ENCODE measurements around the gene PRKAG2.
A peak's percentile ranks its signal among the peaks of the same experiment; 100 is the strongest.
"Not testable (repeated sequence)": the region's sequence is repeated elsewhere in the genome, so short reads cannot be mapped to it uniquely, and the experiment has no call there.

PRKAG2 gene

GRCh38 chr7:151851145-151851751, 25.7 kb downstream of the PRKAG2 start:
- DNase-seq (ENCODE audit: low read depth in 2 of 2), result no peak

- no peak for DNase-seq (ENCODE audit: low read depth in 2 of 2)
Measured at GRCh38 chr7:151850491-151851124, 26.3 kb downstream of the PRKAG2 start.

GRCh38 chr7:151849879-151850260, 27.0 kb downstream of the PRKAG2 start:
- DNase-seq (ENCODE audit: low read depth in 2 of 2), result no peak

- no peak for DNase-seq (ENCODE audit: low read depth in 2 of 2)
Measured at GRCh38 chr7:151849008-151849878, 27.7 kb downstream of the PRKAG2 start.

- no peak for DNase-seq (ENCODE audit: low read depth in 2 of 2)
Measured at GRCh38 chr7:151847681-151848081, 29.2 kb downstream of the PRKAG2 start.

GRCh38 chr7:151847136-151847535, 29.8 kb downstream of the PRKAG2 start:
- no peak for DNase-seq (ENCODE audit: low read depth in 2 of 2)

- DNase-seq (ENCODE audit: low read depth in 2 of 2), result no peak
Measured at GRCh38 chr7:151845412-151846205, 31.3 kb downstream of the PRKAG2 start.

- no peak for DNase-seq (ENCODE audit: low read depth in 2 of 2)
Measured at GRCh38 chr7:151844825-151845200, 32.1 kb downstream of the PRKAG2 start.

GRCh38 chr7:151844071-151844824, 32.7 kb downstream of the PRKAG2 start:
- DNase-seq (ENCODE audit: low read depth in 2 of 2), result no peak

GRCh38 chr7:151843181-151843580, 33.7 kb downstream of the PRKAG2 start:
- DNase-seq (ENCODE audit: low read depth in 2 of 2), result no peak

- not testable (repeated sequence) for DNase-seq (ENCODE audit: low read depth in 2 of 2)
Measured at GRCh38 chr7:151841395-151842051, 35.4 kb downstream of the PRKAG2 start.

- DNase-seq (ENCODE audit: low read depth in 2 of 2), result no peak
Measured at GRCh38 chr7:151840088-151840910, 36.6 kb downstream of the PRKAG2 start.

- DNase-seq (ENCODE audit: low read depth in 2 of 2), result no peak
Measured at GRCh38 chr7:151839451-151839921, 37.4 kb downstream of the PRKAG2 start.

GRCh38 chr7:151838861-151839381, 38.0 kb downstream of the PRKAG2 start:
- peak in 1 of 2 donors; percentile 11 for DNase-seq (ENCODE audit: low read depth in 2 of 2)

- DNase-seq (ENCODE audit: low read depth in 2 of 2), result no peak
Measured at GRCh38 chr7:151838072-151838471, 38.8 kb downstream of the PRKAG2 start.

- no peak for DNase-seq (ENCODE audit: low read depth in 2 of 2)
Measured at GRCh38 chr7:151837285-151838042, 39.5 kb downstream of the PRKAG2 start.

- DNase-seq (ENCODE audit: low read depth in 2 of 2), result no peak
Measured at GRCh38 chr7:151836927-151837205, 40.0 kb downstream of the PRKAG2 start.

GRCh38 chr7:151836191-151836926, 40.6 kb downstream of the PRKAG2 start:
- DNase-seq (ENCODE audit: low read depth in 2 of 2), result no peak
